Naive thymus-derived CD4-positive, alpha-beta T cell (primary cell): Measurements from ENCODE around the gene MPRIP. TPM values are rescaled to one million over a fixed set of nuclear protein-coding genes. Genes with fewer than 3 reads are reported as not detected.
A peak's percentile ranks its signal among the peaks of the same experiment; 100 is the strongest.

Experiments
- ATAC-seq: fragments of 150-1000 bp; cut with Tn5 transposase; 2 replicates; pipeline ENCODE4 v1.10.0; 2021; ENCODE audit warnings: mild to moderate bottlenecking, moderate library complexity
- CTCF ChIA-PET: fragments of 350-600 bp; sonication (Branson Sonifier 250); formaldehyde crosslinking; loops from one replicate; lab custom pipeline; 2021; ENCODE audit warnings: antibody characterized with exemption; lab: Charles Lee
- POLR2A ChIA-PET: fragments of 350-600 bp; sonication (Branson Sonifier 250); formaldehyde crosslinking; loops from one replicate; lab custom pipeline; 2021; ENCODE audit warnings: antibody characterized with exemption, inconsistent platforms; lab: Charles Lee
- DNase-seq, 9 donors: peaks; one replicate each; pipeline versions ENCODE4 v3.0.0 to v3.0.0-alpha.2; 2020 to 2022; ENCODE audit warnings: mixed read lengths in 1 of 9
- H3K27ac ChIP-seq: one replicate; pipeline ENCODE4 v1.7.0; 2013; ENCODE audit warnings: mild to moderate bottlenecking, low read depth, low read length, moderate library complexity
- H3K27me3 ChIP-seq, 2 donors: one replicate each; pipeline ENCODE4 v1.7.0; 2013; ENCODE audit warnings: low read length in 2 of 2, mild to moderate bottlenecking in 2 of 2, moderate library complexity in 2 of 2; ENCODE audit not compliant: control insufficient read depth in 2 of 2, insufficient read depth in 2 of 2
- H3K36me3 ChIP-seq, 3 experiments: 1 replicate in 2 of 3; 2 replicates in 1 of 3; pipeline ENCODE4 v1.7.0; 2013; ENCODE audit warnings: low read length in 3 of 3, mild to moderate bottlenecking in 3 of 3, moderate library complexity in 1 of 3; ENCODE audit not compliant: insufficient read depth in 3 of 3, control insufficient read depth in 2 of 3
- H3K4me1 ChIP-seq, 2 donors: one replicate each; pipeline ENCODE4 v1.7.0; 2013; ENCODE audit warnings: low read length in 2 of 2, mild to moderate bottlenecking in 2 of 2, moderate library complexity in 1 of 2; ENCODE audit not compliant: control insufficient read depth in 2 of 2, insufficient read depth in 2 of 2
- H3K4me3 ChIP-seq: 2 replicates; pipeline ENCODE4 v1.7.0; 2013; ENCODE audit warnings: mild to moderate bottlenecking, low read length
- H3K9me3 ChIP-seq, 3 experiments: 1 replicate in 2 of 3; 2 replicates in 1 of 3; pipeline ENCODE4 v1.7.0; 2013; ENCODE audit warnings: low read length in 3 of 3; ENCODE audit not compliant: control insufficient read depth in 2 of 3
- H3K27ac Mint-ChIP-seq, 9 donors: one replicate each; pipeline ENCODE4 v1.8.0; 2020 to 2022; ENCODE audit warnings: mixed read lengths in 9 of 9, mild to moderate bottlenecking in 8 of 9, moderate library complexity in 5 of 9, inconsistent platforms in 2 of 9
- H3K27me3 Mint-ChIP-seq, 5 donors: one replicate each; pipeline ENCODE4 v1.8.0; 2021 to 2022; ENCODE audit warnings: mixed read lengths in 5 of 5, mild to moderate bottlenecking in 1 of 5
- H3K36me3 Mint-ChIP-seq, 5 donors: one replicate each; pipeline ENCODE4 v1.8.0; 2020 to 2022; ENCODE audit warnings: mixed read lengths in 5 of 5, mild to moderate bottlenecking in 3 of 5, inconsistent platforms in 1 of 5
- H3K4me1 Mint-ChIP-seq, 7 donors: one replicate each; pipeline ENCODE4 v1.8.0; 2020 to 2022; ENCODE audit warnings: mixed read lengths in 7 of 7, mild to moderate bottlenecking in 3 of 7, inconsistent platforms in 1 of 7
- H3K4me3 Mint-ChIP-seq, 10 donors: one replicate each; pipeline ENCODE4 v1.8.0; 2020 to 2022; ENCODE audit warnings: mild to moderate bottlenecking in 10 of 10, mixed read lengths in 10 of 10, moderate library complexity in 6 of 10, inconsistent platforms in 2 of 10
- H3K9me3 Mint-ChIP-seq, 11 donors: one replicate each; pipeline ENCODE4 v1.8.0; 2020 to 2022; ENCODE audit warnings: mixed read lengths in 11 of 11, mild to moderate bottlenecking in 4 of 11, inconsistent platforms in 1 of 11, moderate library complexity in 1 of 11
- intact Hi-C, 2 donors: fragments of 100-400 bp; cut with micrococcal nuclease; formaldehyde crosslinking; loops; one replicate each; pipeline ENCODE4 v1.15.1; 2023
- polyA plus RNA-seq, 2 donors: library from polyadenylated mRNA; unstranded; fragments of 300-500 nt; fragmentation: Illumina TruSeq; gene quantifications; one replicate each; pipeline ENCODE4 v1.2.3, GENCODE V29; 2021
- total RNA-seq, 6 experiments: library from RNA in 5 of 6; stranded (reverse) in 5 of 6; gene quantifications; 1 replicate in 5 of 6; 2 replicates in 1 of 6; pipeline ENCODE4 v1.2.3 and lab custom pipeline; 2021 to 2026

The MPRIP gene
- total and polyA plus RNA-seq, 7 experiments from 2014 or later: 18.6 to 259 (median 196) TPM

GRCh38 chr17:17127156-17127555, 84.9 kb downstream of the MPRIP start:
- no peaks in the 10 kb centered on the region for H3K27me3 Mint-ChIP-seq
- Histone ChIP-seq H3K9me3 (no peaks in the 10 kb centered on the region), H3K4me3 (no peak overlapping the region), H3K27me3 (no peaks in the 10 kb centered on the region), H3K27ac (no peak overlapping the region), H3K36me3 (peaks cover under 1 to 49% (median 3%) of the 10 kb centered on the region in 3 experiments), H3K4me1 (peaks cover 20 to 31% of the 10 kb centered on the region in 2 donors)
- DNase-seq (no peak), ATAC-seq (peak; percentile 39)
- peak overlapping the region in 7 of 9 donors; percentile 2 to 77 (median 31) for H3K27ac Mint-ChIP-seq
- peak overlapping the region in 5 of 10 donors; percentile 5 to 80 (median 60) for H3K4me3 Mint-ChIP-seq
- H3K9me3 Mint-ChIP-seq: no peaks in the 10 kb centered on the region
- peaks cover 0 to 17% (median 4%) of the 10 kb centered on the region in 5 donors for H3K36me3 Mint-ChIP-seq
- intact Hi-C loops: no loop called here
- CTCF ChIA-PET: no interaction called here
- H3K4me1 Mint-ChIP-seq: peaks cover 36 to 51% (median 47%) of the 10 kb centered on the region in 7 donors
- POLR2A ChIA-PET: no interaction called here

DNA sequence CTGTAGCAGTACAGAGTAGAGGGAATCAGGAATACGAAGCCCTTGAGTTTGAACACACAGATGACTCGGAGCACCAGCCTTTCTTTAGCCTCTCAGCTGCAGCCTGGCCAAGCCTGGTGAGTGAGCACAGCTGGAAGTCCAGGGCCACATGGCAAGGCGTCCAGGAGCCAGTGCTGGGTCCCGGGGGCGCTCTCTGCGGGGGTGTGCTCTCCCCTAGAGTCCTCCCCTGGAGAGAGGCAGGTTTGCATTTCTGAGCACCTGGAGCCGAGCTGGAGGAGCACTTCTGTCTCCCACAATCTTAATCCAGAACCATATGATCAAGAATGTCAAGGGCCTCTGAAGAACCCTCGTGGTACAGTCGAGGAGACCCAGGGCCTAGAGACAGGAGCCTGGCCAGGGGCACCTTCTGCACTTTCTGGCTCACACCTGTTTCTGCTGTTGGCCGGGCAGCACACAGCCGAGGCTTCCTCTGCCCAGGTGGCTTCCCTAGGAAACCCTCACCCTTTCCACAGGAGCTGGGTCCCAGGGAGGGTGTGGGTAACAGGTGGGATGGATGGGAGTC, 85.6 kb downstream of the MPRIP start:
- Histone ChIP-seq H3K9me3 (no peaks in the 10 kb centered on the region), H3K27me3 (no peaks in the 10 kb centered on the region), H3K4me1 (peaks cover 20 to 31% of the 10 kb centered on the region in 2 donors), H3K4me3 (no peak overlapping the region), H3K27ac (no peak overlapping the region), H3K36me3 (peaks cover 3 to 56% (median 4%) of the 10 kb centered on the region in 3 experiments)
- ATAC-seq (no peak), DNase-seq (no peak)
- Mint-ChIP-seq H3K9me3 (no peaks in the 10 kb centered on the region), H3K4me1 (peaks cover 36 to 49% (median 45%) of the 10 kb centered on the region in 7 donors), H3K4me3 (peak overlapping the region in 1 of 10 donors; percentile 9), H3K27ac (peak overlapping the region in 2 of 9 donors; percentile 25 to 29), H3K27me3 (no peaks in the 10 kb centered on the region), H3K36me3 (peaks cover 0 to 17% (median 4%) of the 10 kb centered on the region in 5 donors)
- POLR2A ChIA-PET: no interaction called here
- intact Hi-C loops: no loop called here
- CTCF ChIA-PET: no interaction called here

DNA sequence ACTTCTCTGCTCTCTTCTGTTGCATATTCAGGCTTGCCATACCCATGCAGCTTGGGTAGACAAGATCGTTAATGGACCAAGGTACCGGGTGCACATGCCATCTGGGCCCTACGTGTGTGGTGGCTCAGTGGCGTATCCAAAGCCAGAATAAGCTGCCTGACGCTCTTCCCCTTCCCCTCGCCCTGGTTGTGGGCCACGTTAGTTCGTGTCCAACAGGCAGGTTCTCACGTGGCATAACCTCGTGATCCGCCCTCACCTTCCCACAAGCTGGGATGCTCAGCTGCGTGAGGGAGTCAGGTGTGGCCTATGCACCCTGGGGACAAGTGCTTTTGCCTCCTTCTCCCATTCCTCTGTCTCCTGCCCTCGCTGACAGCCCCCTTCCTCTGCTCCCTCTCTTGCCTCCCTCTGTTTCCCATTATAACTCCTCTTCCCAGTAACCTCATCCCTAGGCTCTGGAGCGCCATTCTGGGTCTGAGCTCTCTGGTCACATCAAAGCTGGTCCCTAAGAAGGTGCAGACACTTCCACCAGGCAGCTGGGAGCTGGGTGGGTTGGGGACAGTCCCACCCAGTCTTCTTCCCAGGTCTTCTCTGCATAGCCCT, 86.3 kb downstream of the MPRIP start:
- H3K27ac Mint-ChIP-seq: peak overlapping the region in 3 of 9 donors; percentile 28 to 43 (median 42)
- Histone ChIP-seq H3K4me1 (peaks cover 20 to 31% of the 10 kb centered on the region in 2 donors), H3K36me3 (peaks cover 3 to 63% (median 4%) of the 10 kb centered on the region in 3 experiments), H3K27ac (no peak overlapping the region), H3K27me3 (no peaks in the 10 kb centered on the region), H3K4me3 (no peak overlapping the region), H3K9me3 (no peaks in the 10 kb centered on the region)
- H3K4me1 Mint-ChIP-seq: peaks cover 31 to 45% (median 41%) of the 10 kb centered on the region in 7 donors
- ATAC-seq: no peak
- H3K9me3 Mint-ChIP-seq: peaks cover 0 to 2% (median 0%) of the 10 kb centered on the region in 11 donors
- no peak overlapping the region for H3K4me3 Mint-ChIP-seq
- ChIA-PET POLR2A (no interaction called here), CTCF (interaction anchor here (0.5 to 1.4 kb wide), 3 partner anchors 9 to 138 kb away, joined by 3 read pairs; no protein-coding TSS in a partner anchor)
- H3K27me3 Mint-ChIP-seq: no peaks in the 10 kb centered on the region
- no peak for DNase-seq
- H3K36me3 Mint-ChIP-seq: peaks cover 0 to 24% (median 4%) of the 10 kb centered on the region in 5 donors
- intact Hi-C loops: no loop called here

DNA sequence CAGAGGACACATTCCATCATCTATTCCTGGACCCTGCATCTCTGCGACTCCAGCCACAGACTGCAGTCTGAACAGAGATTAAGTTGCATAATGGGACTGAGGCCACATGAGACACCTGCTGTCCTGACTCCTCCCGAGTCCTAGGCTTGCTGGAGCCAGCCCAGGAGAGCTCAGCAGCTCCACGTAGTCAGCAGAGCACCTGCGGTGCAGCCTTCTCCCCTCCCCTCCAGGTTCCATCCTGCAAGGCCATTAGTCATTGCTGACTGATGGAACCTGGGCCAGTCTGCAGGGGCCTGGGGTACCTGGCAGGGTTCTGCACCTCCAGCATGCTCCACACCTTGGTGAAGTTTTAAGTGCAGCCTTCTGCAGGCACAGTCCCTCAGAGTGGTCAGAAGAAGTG, 87.2 kb downstream of the MPRIP start:
- Histone ChIP-seq H3K4me1 (peaks cover 20 to 28% of the 10 kb centered on the region in 2 donors), H3K27me3 (no peaks in the 10 kb centered on the region), H3K27ac (no peak overlapping the region), H3K4me3 (no peak overlapping the region), H3K36me3 (peaks cover 3 to 71% (median 4%) of the 10 kb centered on the region in 3 experiments), H3K9me3 (no peaks in the 10 kb centered on the region)
- no peak for DNase-seq
- H3K9me3 Mint-ChIP-seq: peaks cover 0 to 2% (median 0%) of the 10 kb centered on the region in 11 donors
- H3K36me3 Mint-ChIP-seq: peaks cover 0 to 28% (median 4%) of the 10 kb centered on the region in 5 donors
- H3K27me3 Mint-ChIP-seq: no peaks in the 10 kb centered on the region
- ChIA-PET CTCF (interaction anchor here (0.7 to 1.4 kb wide), 2 partner anchors 10 to 139 kb away, joined by 3 read pairs; no protein-coding TSS in a partner anchor), POLR2A (no interaction called here)
- no peak for ATAC-seq
- peak overlapping the region in 2 of 9 donors; percentile 60 to 61 for H3K27ac Mint-ChIP-seq
- no peak overlapping the region for H3K4me3 Mint-ChIP-seq
- peaks cover 26 to 36% (median 33%) of the 10 kb centered on the region in 7 donors for H3K4me1 Mint-ChIP-seq
- intact Hi-C loops: no loop called here

DNA sequence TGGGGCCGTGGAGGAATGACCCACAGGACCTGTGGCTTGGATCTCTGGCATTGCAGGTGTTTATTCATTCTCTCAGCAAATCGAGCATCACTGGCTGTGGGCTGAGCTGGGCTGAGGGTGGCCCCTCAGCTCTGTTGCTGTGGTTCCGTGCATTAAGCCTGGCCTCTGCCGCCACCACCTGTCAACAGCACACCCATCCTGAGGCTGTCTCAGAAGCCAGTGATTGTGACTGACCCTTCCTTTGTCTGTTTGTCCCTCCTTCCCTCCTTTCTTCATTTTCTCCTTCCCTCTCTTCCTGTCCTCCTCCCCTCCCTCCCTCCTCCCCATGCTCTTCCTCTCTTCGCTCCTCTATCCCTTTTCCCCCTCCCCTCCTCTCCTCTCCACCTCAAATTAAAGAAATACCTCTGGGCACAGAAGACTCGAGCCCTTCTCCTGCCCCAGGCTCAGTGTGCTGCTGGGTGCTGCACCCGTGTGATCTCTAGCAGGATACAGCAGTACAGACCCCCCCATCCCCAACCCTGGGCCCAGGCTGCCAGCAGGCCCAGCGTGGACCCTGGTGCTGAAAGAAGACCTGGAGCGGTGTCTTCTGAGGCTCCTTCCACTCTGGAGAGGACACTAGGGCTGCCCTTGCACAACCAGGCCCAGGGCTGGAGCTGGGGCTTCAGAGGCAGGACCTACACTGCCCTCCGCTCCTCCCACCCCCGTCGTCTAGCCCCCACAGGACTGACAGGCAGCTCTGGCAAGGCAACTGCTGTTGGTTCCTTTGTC, 88.0 kb downstream of the MPRIP start:
- no peaks in the 10 kb centered on the region for H3K27me3 Mint-ChIP-seq
- intact Hi-C loops: no loop called here
- no peak overlapping the region for H3K4me3 Mint-ChIP-seq
- H3K36me3 ChIP-seq: peaks cover 3 to 79% (median 4%) of the 10 kb centered on the region in 3 experiments
- H3K27ac ChIP-seq: no peak overlapping the region
- no peaks in the 10 kb centered on the region for H3K9me3 ChIP-seq
- H3K27ac Mint-ChIP-seq: no peak overlapping the region
- H3K36me3 Mint-ChIP-seq: peaks cover 0 to 33% (median 4%) of the 10 kb centered on the region in 5 donors
- CTCF ChIA-PET: no interaction called here
- DNase-seq (no peak), ATAC-seq (no peak)
- peaks cover 0 to 2% (median 0%) of the 10 kb centered on the region in 11 donors for H3K9me3 Mint-ChIP-seq
- POLR2A ChIA-PET: interaction anchor here (0.6 kb wide), 1 partner anchor 150 kb away, joined by 3 read pairs; no protein-coding TSS in a partner anchor
- H3K4me1 ChIP-seq: peaks cover 13 to 20% of the 10 kb centered on the region in 2 donors
- no peaks in the 10 kb centered on the region for H3K27me3 ChIP-seq
- H3K4me1 Mint-ChIP-seq: peaks cover 19 to 28% (median 25%) of the 10 kb centered on the region in 7 donors
- no peak overlapping the region for H3K4me3 ChIP-seq

- H3K27me3 Mint-ChIP-seq: no peaks in the 10 kb centered on the region
- H3K4me1 ChIP-seq: peaks cover 0 to 6% of the 10 kb centered on the region in 2 donors
- H3K27ac ChIP-seq: no peak overlapping the region
- intact Hi-C loops: no loop called here
- peaks cover 4 to 14% (median 9%) of the 10 kb centered on the region in 7 donors for H3K4me1 Mint-ChIP-seq
- no peak overlapping the region for H3K4me3 Mint-ChIP-seq
- peaks cover 0 to 42% (median 4%) of the 10 kb centered on the region in 5 donors for H3K36me3 Mint-ChIP-seq
- H3K9me3 Mint-ChIP-seq: peaks cover 0 to 2% (median 0%) of the 10 kb centered on the region in 11 donors
- no peaks in the 10 kb centered on the region for H3K27me3 ChIP-seq
- no peak overlapping the region for H3K4me3 ChIP-seq
- no peaks in the 10 kb centered on the region for H3K9me3 ChIP-seq
- ATAC-seq (no peak), DNase-seq (no peak)
- CTCF ChIA-PET: no interaction called here
- POLR2A ChIA-PET: no interaction called here
- peaks cover 4 to 89% (median 7%) of the 10 kb centered on the region in 3 experiments for H3K36me3 ChIP-seq
- H3K27ac Mint-ChIP-seq: no peak overlapping the region
Observed at GRCh38 chr17:17131839-17132238, 89.6 kb downstream of the MPRIP start.
